GM12801 (cell line): Measurements from ENCODE around the gene MAP3K10.

Source experiments
- CTCF ChIP-seq: IDR thresholded peaks from one replicate; pipeline ENCODE4 v1.5.1; 2011; ENCODE audit warnings: control low read depth; ENCODE audit not compliant: insufficient read length; ENCODE audit errors: extremely low read depth

Gene MAP3K10

GRCh38 chr19:40224342-40225150 lies 33.3 kb downstream of the MAP3K10 start:
- no peak for TF ChIP-seq CTCF

- no peak for TF ChIP-seq CTCF
Measured at GRCh38 chr19:40225440-40226305, 34.4 kb downstream of the MAP3K10 start.

- TF ChIP-seq CTCF: no peak
Measured at GRCh38 chr19:40228346-40228745, 37.1 kb downstream of the MAP3K10 start.

- no peak for TF ChIP-seq CTCF
Measured at GRCh38 chr19:40228863-40229262, 37.6 kb downstream of the MAP3K10 start.

DNA sequence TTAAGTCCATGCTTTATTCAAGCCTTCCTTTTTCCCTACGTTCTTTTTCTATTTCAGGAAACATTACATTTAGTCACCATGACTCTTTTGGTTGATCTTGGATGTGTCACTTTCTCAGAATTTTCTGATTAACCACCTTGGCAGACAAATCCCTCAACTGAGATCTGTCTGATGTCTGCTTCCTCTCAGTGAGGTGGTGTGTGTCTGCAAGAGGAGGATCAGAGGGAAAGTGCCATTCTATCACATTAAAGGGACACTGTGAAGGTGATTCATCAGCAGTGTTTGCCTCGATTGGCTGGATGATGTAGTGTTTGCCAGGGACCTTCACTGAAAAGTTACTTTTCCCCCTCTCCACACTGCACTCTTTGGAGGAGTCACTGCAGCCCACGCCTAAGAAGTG lies 38.3 kb downstream of the MAP3K10 start:
- no peak for TF ChIP-seq CTCF

GRCh38 chr19:40229926-40230417 lies 38.7 kb downstream of the MAP3K10 start:
- TF ChIP-seq CTCF: no peak

DNA sequence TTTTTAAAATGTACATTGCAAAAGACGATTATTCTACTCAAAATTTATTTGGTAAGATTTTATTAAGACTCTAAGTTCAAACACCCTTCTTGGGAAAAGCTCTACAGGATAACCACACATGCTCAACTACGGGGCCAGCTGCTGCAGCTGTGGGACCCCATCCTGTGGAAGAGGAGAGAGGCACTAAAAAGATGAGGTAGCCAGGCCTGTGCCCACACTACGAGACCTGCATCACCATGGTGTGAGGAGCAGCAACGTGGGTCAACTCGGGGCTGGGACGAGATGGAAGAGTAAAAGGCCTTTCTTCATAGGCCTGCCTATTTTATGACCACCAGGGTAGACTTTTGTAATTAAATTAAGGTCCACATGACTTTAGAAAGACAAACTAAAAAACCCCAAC lies 39.8 kb downstream of the MAP3K10 start:
- TF ChIP-seq CTCF: no peak
